AG09319 (cell line): Measurements from ENCODE around the gene ZNHIT6.
"Not testable (repeated sequence)": the region's sequence is repeated elsewhere in the genome, so short reads cannot be mapped to it uniquely, and the experiment has no call there.

Experiments
- DNase-seq: peaks from one replicate; pipeline ENCODE4 v3.0.0-alpha.2; 2010; ENCODE audit warnings: low read depth; ENCODE audit errors: extremely low read depth
- CTCF ChIP-seq: IDR thresholded peaks from 2 replicates; pipeline ENCODE4 v1.5.1; 2011; ENCODE audit warnings: low read depth, mild to moderate bottlenecking, inconsistent platforms, low read length, moderate library complexity

Gene ZNHIT6

GRCh38 chr1:85718678-85719340, 10.6 kb upstream of the ZNHIT6 start:
- no peak for DNase-seq
- no peak for TF ChIP-seq CTCF

- DNase-seq = not testable (repeated sequence)
Observed at GRCh38 chr1:85714418-85715114, 6.3 kb upstream of the ZNHIT6 start.

- no peak for DNase-seq
- TF ChIP-seq CTCF = no peak
Observed at GRCh38 chr1:85708829-85709227, 595 bp upstream of the ZNHIT6 start.

GRCh38 chr1:85707267-85707989, 805 bp downstream of the ZNHIT6 start:
- no peak for TF ChIP-seq CTCF
- DNase-seq = no peak

GRCh38 chr1:85705940-85706339, 2.3 kb downstream of the ZNHIT6 start:
- TF ChIP-seq CTCF = no peak
- DNase-seq = no peak

- no peak for DNase-seq
- no peak for TF ChIP-seq CTCF
Observed at GRCh38 chr1:85700422-85700821, 7.8 kb downstream of the ZNHIT6 start.

GRCh38 chr1:85697895-85698294, 10.3 kb downstream of the ZNHIT6 start:
- DNase-seq = no peak
- TF ChIP-seq CTCF = no peak
